Mesothelial cell of epicardium (in vitro differentiated cells): Measurements from ENCODE around the gene CRELD2. TPM values are rescaled to one million over a fixed set of nuclear protein-coding genes. Genes with fewer than 3 reads are reported as not detected.

Experiments used
- DNase-seq, 2 experiments: peaks; one replicate each; pipeline ENCODE4 v3.0.0; 2021; ENCODE audit warnings: low spot score in 2 of 2; ENCODE audit not compliant: unreplicated experiment in 2 of 2
- H3K27ac Mint-ChIP-seq: 2 replicates; pipeline ENCODE4 v1.8.0; 2021; ENCODE audit warnings: mixed read lengths
- H3K27me3 Mint-ChIP-seq: 2 replicates; pipeline ENCODE4 v1.8.0; 2021; ENCODE audit warnings: low read depth, mixed read lengths
- H3K36me3 Mint-ChIP-seq: 2 replicates; pipeline ENCODE4 v1.8.0; 2021; ENCODE audit warnings: mixed read lengths
- H3K4me1 Mint-ChIP-seq: 2 replicates; pipeline ENCODE4 v1.8.0; 2021; ENCODE audit warnings: mixed read lengths
- H3K4me3 Mint-ChIP-seq: 2 replicates; pipeline ENCODE4 v1.8.0; 2021; ENCODE audit warnings: mild to moderate bottlenecking, moderate library complexity, mixed read lengths
- H3K9me3 Mint-ChIP-seq: 2 replicates; pipeline ENCODE4 v1.8.0; 2021; ENCODE audit warnings: mixed read lengths
- CTCF ChIP-seq: fragments of 200-600 bp; sonication (generic); IDR thresholded peaks from one replicate; pipeline ENCODE4 v1.5.0; 2021; ENCODE audit warnings: antibody characterized with exemption; ENCODE audit not compliant: unreplicated experiment
- total RNA-seq: library from RNA; stranded (reverse); gene quantifications from 3 replicates; pipeline ENCODE4 v1.2.1, GENCODE V29; 2021

CRELD2 gene
- total RNA-seq, 1 donor from 2014 or later, result 41.4 TPM

DNA sequence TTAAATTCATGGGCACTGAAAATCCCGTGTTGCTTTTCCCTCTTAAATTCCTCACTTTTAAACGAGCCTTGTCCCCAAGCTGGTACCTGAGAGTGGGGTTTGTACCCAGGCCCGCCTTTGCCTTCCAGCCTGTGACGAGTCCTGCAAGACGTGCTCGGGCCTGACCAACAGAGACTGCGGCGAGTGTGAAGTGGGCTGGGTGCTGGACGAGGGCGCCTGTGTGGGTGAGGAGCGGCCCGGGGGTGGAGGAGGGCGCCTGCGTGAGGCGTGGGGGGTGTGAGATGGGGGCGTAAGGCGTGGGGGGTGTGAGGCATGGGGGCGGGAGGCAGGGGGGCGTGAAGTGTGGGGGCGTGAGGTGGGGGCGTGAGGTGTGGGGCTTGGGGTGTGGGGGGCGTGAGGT is 4.0 kb downstream of the CRELD2 start:
- H3K9me3 Mint-ChIP-seq, result no peaks in the 10 kb centered on the region
- TF ChIP-seq CTCF, result no peak
- no peaks in the 10 kb centered on the region for H3K27me3 Mint-ChIP-seq
- H3K36me3 Mint-ChIP-seq, result peaks cover 5% of the 10 kb centered on the region
- H3K4me3 Mint-ChIP-seq, result no peak overlapping the region
- no peak overlapping the region for H3K27ac Mint-ChIP-seq
- DNase-seq, result no peak
- H3K4me1 Mint-ChIP-seq, result peaks cover 4% of the 10 kb centered on the region

- Mint-ChIP-seq H3K36me3 (peaks cover 5% of the 10 kb centered on the region), H3K4me1 (peaks cover 4% of the 10 kb centered on the region), H3K9me3 (no peaks in the 10 kb centered on the region), H3K27ac (no peak overlapping the region), H3K27me3 (no peaks in the 10 kb centered on the region), H3K4me3 (no peak overlapping the region)
- no peak for TF ChIP-seq CTCF
- DNase-seq, result no peak
Measured at GRCh38 chr22:49922926-49923325, 4.5 kb downstream of the CRELD2 start.

- H3K4me3 Mint-ChIP-seq, result no peak overlapping the region
Measured at GRCh38 chr22:49923445-49923844, 5.0 kb downstream of the CRELD2 start.

DNA sequence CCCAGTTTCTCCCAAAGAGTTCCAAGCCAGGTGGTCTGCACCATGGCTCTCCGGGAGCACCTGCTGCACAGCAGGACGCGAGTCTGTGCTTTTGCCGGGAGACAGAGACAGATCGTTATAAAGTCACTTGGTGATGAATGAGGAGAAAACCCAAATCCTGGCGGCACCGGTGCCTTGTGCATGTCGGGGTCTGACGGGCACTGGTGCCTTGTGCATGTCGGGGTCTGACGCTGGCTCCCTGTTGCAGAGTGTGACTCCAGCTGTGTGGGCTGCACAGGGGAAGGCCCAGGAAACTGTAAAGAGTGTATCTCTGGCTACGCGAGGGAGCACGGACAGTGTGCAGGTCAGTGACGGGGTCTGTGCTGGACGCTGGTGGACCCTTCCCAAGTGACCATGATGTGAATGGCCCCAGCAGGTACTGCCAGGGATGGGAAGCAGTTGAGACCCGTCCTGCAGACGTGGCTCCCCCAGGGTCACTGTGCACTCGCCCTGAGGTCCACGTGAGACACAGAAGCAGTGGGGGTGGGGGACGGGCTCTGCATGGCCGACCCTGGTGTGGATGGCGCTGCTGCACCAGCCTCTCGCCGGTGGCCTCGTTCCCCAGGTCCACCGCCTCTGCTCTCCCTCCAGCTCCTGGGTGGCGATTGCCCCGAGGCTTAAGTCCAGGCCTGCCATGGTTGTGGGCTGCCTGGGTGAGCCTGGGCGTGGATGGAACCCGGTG is 5.8 kb downstream of the CRELD2 start:
- Mint-ChIP-seq H3K27ac (no peak overlapping the region), H3K4me3 (no peak overlapping the region), H3K4me1 (peaks cover 4% of the 10 kb centered on the region), H3K27me3 (no peaks in the 10 kb centered on the region), H3K9me3 (no peaks in the 10 kb centered on the region), H3K36me3 (peaks cover 5% of the 10 kb centered on the region)
- no peak for TF ChIP-seq CTCF
- DNase-seq, result no peak

More at GRCh38 chr22:49923445-49923844, 5.0 kb downstream of the CRELD2 start:
- H3K36me3 Mint-ChIP-seq, result peaks cover 5% of the 10 kb centered on the region
- DNase-seq, result no peak
- TF ChIP-seq CTCF, result no peak
- H3K27me3 Mint-ChIP-seq, result no peaks in the 10 kb centered on the region
- no peaks in the 10 kb centered on the region for H3K9me3 Mint-ChIP-seq
- H3K4me1 Mint-ChIP-seq, result peaks cover 4% of the 10 kb centered on the region
- H3K27ac Mint-ChIP-seq, result no peak overlapping the region

GRCh38 chr22:49925525-49926128 is 7.2 kb downstream of the CRELD2 start:
- no peaks in the 10 kb centered on the region for H3K4me1 Mint-ChIP-seq
- H3K27ac Mint-ChIP-seq, result no peak overlapping the region
- TF ChIP-seq CTCF, result no peak
- H3K9me3 Mint-ChIP-seq, result no peaks in the 10 kb centered on the region
- no peak overlapping the region for H3K4me3 Mint-ChIP-seq
- peaks cover 5% of the 10 kb centered on the region for H3K36me3 Mint-ChIP-seq
- no peaks in the 10 kb centered on the region for H3K27me3 Mint-ChIP-seq
- no peak for DNase-seq
